PC-9 (cell line): Measurements from ENCODE around the gene P4HB.

Experiments
- CTCF ChIP-seq: fragments of 200-600 bp; sonication (generic); conservative IDR thresholded peaks from 2 replicates; pipeline ENCODE4 v1.6.1; 2017; ENCODE audit warnings: mixed run types, antibody characterized with exemption, mild to moderate bottlenecking, moderate library complexity
- EZH2 ChIP-seq: fragments of 200-600 bp; sonication (generic); IDR thresholded peaks from 2 replicates; pipeline ENCODE4 v1.8.0; 2017; ENCODE audit warnings: antibody characterized with exemption, low read depth

GRCh38 chr17:81908793-81909192 is 48.5 kb upstream of the P4HB start:
- TF ChIP-seq CTCF (no peak), EZH2 (no peak)
